ENCODE data around the gene ZFAND2A. TPM values are rescaled to one million over a fixed set of nuclear protein-coding genes. Genes with fewer than 3 reads are reported as not detected.
"Not testable (repeated sequence)": the region's sequence is repeated elsewhere in the genome, so short reads cannot be mapped to it uniquely, and the experiment has no call there.

The ZFAND2A gene
- total RNA-seq, 4 donors from 2014 or later: 17.4 to 39.4 (median 21.8) TPM

- Histone ChIP-seq H3K9me3 (no peaks in the 10 kb centered on the region), H3K36me3 (no peaks in the 10 kb centered on the region), H3K4me3 (no peak overlapping the region), H3K27me3 (no peaks in the 10 kb centered on the region), H3K4me1 (peaks cover 0 to 11% of the 10 kb centered on the region in 2 donors), H3K27ac (no peak overlapping the region)
- intact Hi-C loops (cut with DNase I; ENCODE audit: low total_unique reads): no loop called here
- DNase-seq: no peak
- TF ChIP-seq CTCF (IDR thresholded peaks at IDR 0.05) (no peak), POLR2A (IDR thresholded peaks at IDR 0.05) (no peak)
Observed at GRCh38 chr7:1120791-1121190, 39.2 kb downstream of the ZFAND2A start.

GRCh38 chr7:1119201-1119600 lies 40.8 kb downstream of the ZFAND2A start:
- TF ChIP-seq CTCF (IDR thresholded peaks at IDR 0.05): no peak
- H3K4me3 ChIP-seq: no peak overlapping the region
- H3K27ac ChIP-seq: no peak overlapping the region
- no peaks in the 10 kb centered on the region for H3K9me3 ChIP-seq
- no peaks in the 10 kb centered on the region for H3K27me3 ChIP-seq
- no peaks in the 10 kb centered on the region for H3K36me3 ChIP-seq
- intact Hi-C loops (cut with DNase I; ENCODE audit: low total_unique reads): no loop called here
- DNase-seq: no peak
- H3K4me1 ChIP-seq: peaks cover 0 to 11% of the 10 kb centered on the region in 2 donors

- Histone ChIP-seq H3K27me3 (no peaks in the 10 kb centered on the region), H3K27ac (no peak overlapping the region), H3K4me3 (no peak overlapping the region), H3K9me3 (no peaks in the 10 kb centered on the region), H3K4me1 (no peaks in the 10 kb centered on the region), H3K36me3 (no peaks in the 10 kb centered on the region)
- DNase-seq: no peak
- TF ChIP-seq CTCF (IDR thresholded peaks at IDR 0.05) (no peak), POLR2A (IDR thresholded peaks at IDR 0.05) (no peak)
- intact Hi-C loops (cut with DNase I; ENCODE audit: low total_unique reads): no loop called here
Observed at GRCh38 chr7:1117321-1117928, 42.6 kb downstream of the ZFAND2A start.

- H3K27ac ChIP-seq; H3K4me3 ChIP-seq; H3K9me3 ChIP-seq; H3K27me3 ChIP-seq; intact Hi-C loops (cut with DNase I; ENCODE audit: low total_unique reads); H3K36me3 ChIP-seq; H3K4me1 ChIP-seq; DNase-seq: not testable (repeated sequence)
Observed at GRCh38 chr7:1116383-1117008, 43.5 kb downstream of the ZFAND2A start.

GRCh38 chr7:1115171-1116045 lies 44.6 kb downstream of the ZFAND2A start:
- H3K4me3 ChIP-seq; H3K4me1 ChIP-seq; H3K27me3 ChIP-seq; H3K27ac ChIP-seq; H3K9me3 ChIP-seq; DNase-seq; intact Hi-C loops (cut with DNase I; ENCODE audit: low total_unique reads); H3K36me3 ChIP-seq: not testable (repeated sequence)

GRCh38 chr7:1114505-1114904 lies 45.5 kb downstream of the ZFAND2A start:
- no peak for TF ChIP-seq POLR2A (IDR thresholded peaks at IDR 0.05)
- intact Hi-C loops (cut with DNase I; ENCODE audit: low total_unique reads): no loop called here
- no peak for DNase-seq

More at GRCh38 chr7:1114505-1114904, 45.5 kb downstream of the ZFAND2A start:
- H3K27me3 ChIP-seq: no peaks in the 10 kb centered on the region
- no peaks in the 10 kb centered on the region for H3K36me3 ChIP-seq
- no peaks in the 10 kb centered on the region for H3K9me3 ChIP-seq
- no peak overlapping the region for H3K27ac ChIP-seq
- H3K4me3 ChIP-seq: no peak overlapping the region
- H3K4me1 ChIP-seq: no peaks in the 10 kb centered on the region

Data from uterus (tissue), 4 donors.